ENCODE results near the gene CASS4.
A peak's percentile ranks its signal among the peaks of the same experiment; 100 is the strongest.

CASS4 gene

GRCh38 chr20:56417402-56417801 is 5.3 kb downstream of the CASS4 start:
- TF ChIP-seq, protein P1, sequence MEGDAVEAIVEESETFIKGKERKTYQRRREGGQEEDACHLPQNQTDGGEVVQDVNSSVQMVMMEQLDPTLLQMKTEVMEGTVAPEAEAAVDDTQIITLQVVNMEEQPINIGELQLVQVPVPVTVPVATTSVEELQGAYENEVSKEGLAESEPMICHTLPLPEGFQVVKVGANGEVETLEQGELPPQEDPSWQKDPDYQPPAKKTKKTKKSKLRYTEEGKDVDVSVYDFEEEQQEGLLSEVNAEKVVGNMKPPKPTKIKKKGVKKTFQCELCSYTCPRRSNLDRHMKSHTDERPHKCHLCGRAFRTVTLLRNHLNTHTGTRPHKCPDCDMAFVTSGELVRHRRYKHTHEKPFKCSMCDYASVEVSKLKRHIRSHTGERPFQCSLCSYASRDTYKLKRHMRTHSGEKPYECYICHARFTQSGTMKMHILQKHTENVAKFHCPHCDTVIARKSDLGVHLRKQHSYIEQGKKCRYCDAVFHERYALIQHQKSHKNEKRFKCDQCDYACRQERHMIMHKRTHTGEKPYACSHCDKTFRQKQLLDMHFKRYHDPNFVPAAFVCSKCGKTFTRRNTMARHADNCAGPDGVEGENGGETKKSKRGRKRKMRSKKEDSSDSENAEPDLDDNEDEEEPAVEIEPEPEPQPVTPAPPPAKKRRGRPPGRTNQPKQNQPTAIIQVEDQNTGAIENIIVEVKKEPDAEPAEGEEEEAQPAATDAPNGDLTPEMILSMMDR (IDR thresholded peaks at IDR 0.05), result no peak
- Histone ChIP-seq H3K4me3 (no peak overlapping the region), H3K27ac (peak overlapping the region in 1 of 2 donors; percentile 68)

DNA sequence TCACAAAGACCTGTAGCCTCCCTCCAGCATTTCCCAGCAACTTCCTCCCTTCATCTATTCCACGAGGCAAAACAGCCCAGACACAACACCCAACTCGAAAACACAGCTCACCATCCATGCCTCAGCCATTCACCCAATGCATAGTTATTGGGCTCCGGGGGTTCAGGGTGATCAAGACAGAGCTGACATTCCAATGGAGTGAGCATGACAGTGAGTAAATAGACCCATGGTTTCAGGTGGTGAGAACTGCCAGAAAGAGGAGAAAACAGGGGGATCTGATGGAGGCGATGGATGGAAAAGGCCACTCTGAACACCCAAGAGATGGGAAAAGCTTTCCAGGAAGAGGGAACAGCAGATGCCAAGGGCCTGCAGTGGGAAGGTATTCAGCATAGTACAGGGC is 5.9 kb downstream of the CASS4 start:
- DNase-seq (ENCODE audit: low spot score), result no peak
- H3K4me3 ChIP-seq, result no peak overlapping the region
- TF ChIP-seq, protein P1 (IDR thresholded peaks at IDR 0.05), result no peak
- H3K27ac ChIP-seq, result peak overlapping the region in 1 of 2 donors; percentile 68

More at GRCh38 chr20:56417402-56417801, 5.3 kb downstream of the CASS4 start:
- no peak for DNase-seq (ENCODE audit: low spot score)

- peak overlapping the region in 1 of 2 donors; percentile 68 for H3K27ac ChIP-seq
- TF ChIP-seq, protein P1 (IDR thresholded peaks at IDR 0.05), result no peak
- H3K4me3 ChIP-seq, result no peak overlapping the region
These were observed 6.4 kb downstream of the CASS4 start for GRCh38 chr20:56418385-56418861.

DNA sequence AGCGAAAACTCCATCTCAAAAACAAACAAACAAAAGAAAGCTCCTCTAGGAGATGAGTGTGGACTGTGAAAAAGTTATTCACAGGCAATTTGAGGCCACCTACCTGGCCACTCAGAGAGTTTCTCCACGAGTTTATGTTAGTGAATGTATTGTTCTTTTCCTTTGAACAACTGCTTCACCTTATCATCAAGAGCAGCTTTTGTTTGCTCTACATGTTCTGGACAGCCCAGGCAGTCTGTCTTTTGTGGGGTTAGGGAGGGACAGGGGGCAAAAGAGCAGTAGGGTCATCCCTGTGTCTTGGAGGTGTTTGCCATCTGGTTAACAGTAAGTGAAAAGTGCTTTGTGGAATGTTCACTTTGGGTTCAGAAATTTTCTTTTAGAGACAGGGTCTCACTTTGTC is 8.0 kb downstream of the CASS4 start:
- Histone ChIP-seq H3K27ac (no peak overlapping the region), H3K4me3 (no peak overlapping the region)
- no peak for DNase-seq (ENCODE audit: low spot score)
- TF ChIP-seq, protein P1 (IDR thresholded peaks at IDR 0.05), result no peak

More at GRCh38 chr20:56418385-56418861, 6.4 kb downstream of the CASS4 start:
- no peak for DNase-seq (ENCODE audit: low spot score)

DNA sequence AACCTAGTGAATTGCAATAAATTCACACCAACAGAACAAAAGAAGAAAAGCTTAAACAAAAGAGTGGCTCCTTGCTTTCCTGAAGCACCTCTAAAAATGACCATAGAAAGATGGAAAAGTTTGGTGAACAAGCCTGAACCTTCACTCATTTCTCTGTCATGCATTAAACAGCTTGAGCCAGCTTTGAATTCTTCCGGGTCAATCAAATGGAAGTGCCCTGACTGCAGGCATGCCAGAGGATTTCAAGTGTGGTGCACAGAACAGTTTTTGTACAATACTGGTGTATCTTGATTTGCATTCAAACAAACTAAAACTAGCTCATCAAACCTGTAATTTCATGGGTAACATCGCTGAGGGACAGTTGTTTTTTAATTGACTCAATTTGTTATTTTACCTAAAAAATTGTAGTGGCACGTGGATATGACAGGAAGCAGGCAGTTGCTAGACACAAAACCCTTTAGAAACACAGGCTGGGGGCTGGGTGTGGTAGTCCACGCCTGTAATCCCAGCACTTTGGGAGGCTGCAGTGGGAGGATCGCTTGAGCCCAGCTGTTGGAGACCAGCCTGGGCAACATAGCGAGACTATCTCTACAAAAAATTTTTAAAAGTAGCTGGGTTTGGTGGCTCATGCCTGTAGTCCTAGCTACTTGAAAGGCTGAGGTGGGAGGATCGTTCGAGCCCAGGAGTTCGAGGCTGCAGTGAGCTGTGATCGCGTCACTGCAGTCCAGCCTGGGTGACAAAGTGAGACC is 9.1 kb downstream of the CASS4 start:
- DNase-seq (ENCODE audit: low spot score), result no peak
- Histone ChIP-seq H3K4me3 (no peak overlapping the region), H3K27ac (no peak overlapping the region)
- TF ChIP-seq, protein P1 (IDR thresholded peaks at IDR 0.05), result no peak

- TF ChIP-seq, protein P1 (IDR thresholded peaks at IDR 0.05), result no peak
These were observed 10.2 kb downstream of the CASS4 start for GRCh38 chr20:56422076-56422823.

More at GRCh38 chr20:56422076-56422823, 10.2 kb downstream of the CASS4 start:
- Histone ChIP-seq H3K4me3 (no peak overlapping the region), H3K27ac (peak overlapping the region in 1 of 2 donors; percentile 32)
- DNase-seq (ENCODE audit: low spot score), result no peak
